IPS-11a (cell line): ENCODE measurements around the gene CDK11B.
"Not testable (repeated sequence)": the region's sequence is repeated elsewhere in the genome, so short reads cannot be mapped to it uniquely, and the experiment has no call there.

ENCODE experiments used
- H3K4me3 ChIP-seq: one replicate; pipeline ENCODE4 v1.5.1; 2013; ENCODE audit warnings: low read depth, low read length, control low read depth

The CDK11B gene

GRCh38 chr1:1600861-1601563 lies 57.8 kb downstream of the CDK11B start:
- H3K4me3 ChIP-seq, result no peak overlapping the region

- peak within 1 kb of the TSS; percentile 35 for H3K4me3 ChIP-seq
Observed at GRCh38 chr1:1599935-1600860, 58.6 kb downstream of the CDK11B start, which contains the start of gene FNDC10. Gene FNDC10 (minus strand): TSS chr1:1600135. CDS start chr1:1600015, 120 bp downstream.

GRCh38 chr1:1599030-1599934 lies 59.5 kb downstream of the CDK11B start:
- H3K4me3 ChIP-seq, result peak overlapping the region; percentile 33

- no peak overlapping the region for H3K4me3 ChIP-seq
Observed at GRCh38 chr1:1598720-1599029, 60.1 kb downstream of the CDK11B start.

GRCh38 chr1:1598051-1598719 lies 60.6 kb downstream of the CDK11B start:
- H3K4me3 ChIP-seq, result no peak overlapping the region

GRCh38 chr1:1597275-1597930 lies 61.4 kb downstream of the CDK11B start:
- H3K4me3 ChIP-seq, result no peak overlapping the region

- H3K4me3 ChIP-seq, result no peak overlapping the region
Observed at GRCh38 chr1:1596493-1597274, 62.1 kb downstream of the CDK11B start.

- H3K4me3 ChIP-seq, result not testable (repeated sequence)
Observed at GRCh38 chr1:1595341-1595740, 63.5 kb downstream of the CDK11B start.

- no peak overlapping the region for H3K4me3 ChIP-seq
Observed at GRCh38 chr1:1594602-1595260, 64.1 kb downstream of the CDK11B start.

GRCh38 chr1:1593834-1594601 lies 64.8 kb downstream of the CDK11B start:
- no peak overlapping the region for H3K4me3 ChIP-seq

GRCh38 chr1:1591452-1591851 lies 67.4 kb downstream of the CDK11B start:
- no peak overlapping the region for H3K4me3 ChIP-seq
